Neutrophil (primary cell): Measurements from ENCODE around the gene CCNB1.

Source experiments
- H3K27ac ChIP-seq: fragments of 200-600 bp; sonication (generic); 2 replicates; pipeline ENCODE4 v1.5.1; 2016; ENCODE audit warnings: mild to moderate bottlenecking, moderate library complexity
- H3K27me3 ChIP-seq: fragments of 200-600 bp; sonication (generic); 2 replicates; pipeline ENCODE4 v1.6.0; 2016; ENCODE audit warnings: mild to moderate bottlenecking
- H3K36me3 ChIP-seq: fragments of 200-600 bp; sonication (generic); 2 replicates; pipeline ENCODE4 v1.5.1; 2017
- H3K4me1 ChIP-seq, 2 experiments: fragments of 200-600 bp in 1 of 2; sonication (generic) in 1 of 2; 1 replicate in 1 of 2; 2 replicates in 1 of 2; pipeline versions ENCODE4 v1.5.1 to v1.6.1; 2013 to 2016; ENCODE audit warnings: low read depth in 1 of 2, low read length in 1 of 2, mild to moderate bottlenecking in 1 of 2, moderate library complexity in 1 of 2; ENCODE audit not compliant: control insufficient read depth in 1 of 2, insufficient read depth in 1 of 2
- H3K4me3 ChIP-seq, 2 experiments: fragments of 200-600 bp in 1 of 2; sonication (generic) in 1 of 2; 1 replicate in 1 of 2; 2 replicates in 1 of 2; pipeline ENCODE4 v1.5.1; 2013 to 2016; ENCODE audit warnings: low read depth in 1 of 2, low read length in 1 of 2, mild to moderate bottlenecking in 1 of 2, moderate library complexity in 1 of 2
- H3K9me3 ChIP-seq: fragments of 200-600 bp; sonication (generic); 2 replicates; pipeline ENCODE4 v1.5.1; 2016
- TF ChIP-seq, protein P1 (sequence below): fragments of 200-600 bp; sonication (generic); IDR thresholded peaks from 2 replicates; pipeline ENCODE4 v1.5.1; 2016; ENCODE audit warnings: antibody characterized with exemption

The CCNB1 gene

DNA sequence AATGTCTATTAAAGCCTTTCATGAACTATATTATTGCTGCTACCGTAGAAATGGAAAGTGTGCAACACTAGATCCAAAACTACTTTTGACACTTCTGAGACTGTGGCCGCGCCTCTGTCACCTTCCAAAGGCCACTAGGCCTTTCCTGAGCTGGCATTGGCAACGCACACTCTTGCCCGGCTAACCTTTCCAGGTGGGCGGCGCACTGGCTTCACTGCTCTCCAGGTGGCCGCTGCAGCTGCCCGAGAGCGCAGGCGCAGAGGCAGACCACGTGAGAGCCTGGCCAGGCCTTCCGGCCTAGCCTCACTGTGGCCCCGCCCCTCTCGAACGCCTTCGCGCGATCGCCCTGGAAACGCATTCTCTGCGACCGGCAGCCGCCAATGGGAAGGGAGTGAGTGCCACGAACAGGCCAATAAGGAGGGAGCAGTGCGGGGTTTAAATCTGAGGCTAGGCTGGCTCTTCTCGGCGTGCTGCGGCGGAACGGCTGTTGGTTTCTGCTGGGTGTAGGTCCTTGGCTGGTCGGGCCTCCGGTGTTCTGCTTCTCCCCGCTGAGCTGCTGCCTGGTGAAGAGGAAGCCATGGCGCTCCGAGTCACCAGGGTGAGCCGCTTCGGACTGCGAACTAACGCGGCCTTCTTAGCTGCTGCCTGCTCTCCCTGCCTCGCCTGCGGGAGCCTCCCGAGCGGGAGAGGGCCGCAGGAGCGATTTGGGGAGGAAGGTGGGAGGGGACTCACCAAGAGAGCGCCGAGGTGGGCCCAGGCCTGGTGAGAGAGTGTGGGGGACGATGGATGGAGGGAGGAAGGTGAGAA is at the start of gene CCNB1:
CCNB1 (plus strand) TSS at position 465 of the 807 bp plus-strand sequence; CDS start at position 578, 113 bp downstream.
- H3K4me3 ChIP-seq = peak within 1 kb of the TSS; percentile 91 to 94

DNA sequence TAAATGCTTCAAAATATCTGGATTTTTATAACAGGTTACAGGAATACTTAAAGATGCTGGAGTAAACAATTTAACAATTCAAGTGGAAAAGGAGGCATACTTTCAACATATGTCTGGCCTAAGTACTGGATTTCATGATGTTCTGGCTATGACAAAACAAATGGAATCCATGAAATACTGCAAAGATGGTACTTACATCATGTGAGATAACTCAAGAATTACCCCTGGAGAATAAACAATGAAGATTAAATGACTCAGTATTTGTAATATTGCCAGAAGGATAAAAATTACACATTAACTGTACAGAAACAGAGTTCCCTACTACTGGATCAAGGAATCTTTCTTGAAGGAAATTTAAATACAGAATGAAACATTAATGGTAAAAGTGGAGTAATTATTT is 37.5 kb upstream of the CCNB1 start:
- no peaks in the 10 kb centered on the region for H3K4me1 ChIP-seq
- H3K36me3 ChIP-seq = peaks cover 52% of the 10 kb centered on the region

More for the DNA sequence above, at the start of gene CCNB1:
- Histone ChIP-seq H3K36me3 (peaks cover 11% of the 10 kb centered on the region), H3K4me1 (peaks cover 21 to 23% of the 10 kb centered on the region in 2 experiments), H3K27ac (peak within 1 kb of the TSS; percentile 69), H3K9me3 (no peaks in the 10 kb centered on the region), H3K27me3 (no peaks in the 10 kb centered on the region)
- TF ChIP-seq, protein P1, sequence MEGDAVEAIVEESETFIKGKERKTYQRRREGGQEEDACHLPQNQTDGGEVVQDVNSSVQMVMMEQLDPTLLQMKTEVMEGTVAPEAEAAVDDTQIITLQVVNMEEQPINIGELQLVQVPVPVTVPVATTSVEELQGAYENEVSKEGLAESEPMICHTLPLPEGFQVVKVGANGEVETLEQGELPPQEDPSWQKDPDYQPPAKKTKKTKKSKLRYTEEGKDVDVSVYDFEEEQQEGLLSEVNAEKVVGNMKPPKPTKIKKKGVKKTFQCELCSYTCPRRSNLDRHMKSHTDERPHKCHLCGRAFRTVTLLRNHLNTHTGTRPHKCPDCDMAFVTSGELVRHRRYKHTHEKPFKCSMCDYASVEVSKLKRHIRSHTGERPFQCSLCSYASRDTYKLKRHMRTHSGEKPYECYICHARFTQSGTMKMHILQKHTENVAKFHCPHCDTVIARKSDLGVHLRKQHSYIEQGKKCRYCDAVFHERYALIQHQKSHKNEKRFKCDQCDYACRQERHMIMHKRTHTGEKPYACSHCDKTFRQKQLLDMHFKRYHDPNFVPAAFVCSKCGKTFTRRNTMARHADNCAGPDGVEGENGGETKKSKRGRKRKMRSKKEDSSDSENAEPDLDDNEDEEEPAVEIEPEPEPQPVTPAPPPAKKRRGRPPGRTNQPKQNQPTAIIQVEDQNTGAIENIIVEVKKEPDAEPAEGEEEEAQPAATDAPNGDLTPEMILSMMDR = peak; percentile 41

DNA sequence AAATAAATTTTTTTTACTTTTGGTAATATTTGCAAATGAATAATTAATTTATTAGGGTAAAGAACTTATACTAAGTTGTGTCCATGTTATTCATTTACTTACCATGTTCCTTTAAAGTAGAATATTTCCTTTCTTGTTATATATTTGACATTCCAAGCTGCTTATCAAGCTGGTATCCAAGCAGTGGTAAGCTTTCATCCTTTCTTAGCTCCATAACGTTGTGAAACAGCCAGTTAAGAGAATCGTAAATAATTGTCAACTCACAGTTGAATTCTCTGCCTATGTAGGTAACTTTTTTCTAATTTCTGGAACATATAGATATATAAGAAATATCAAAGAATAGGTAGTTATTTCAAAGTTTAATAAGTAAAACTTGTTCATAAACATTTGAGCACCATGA is 36.7 kb upstream of the CCNB1 start:
- no peak overlapping the region for H3K27ac ChIP-seq
- H3K4me3 ChIP-seq = no peak overlapping the region
- peaks cover 44% of the 10 kb centered on the region for H3K36me3 ChIP-seq
- no peaks in the 10 kb centered on the region for H3K9me3 ChIP-seq
- TF ChIP-seq, protein P1 = no peak
- H3K4me1 ChIP-seq = no peaks in the 10 kb centered on the region
- H3K27me3 ChIP-seq = no peaks in the 10 kb centered on the region

More for the DNA sequence above, 37.5 kb upstream of the CCNB1 start:
- TF ChIP-seq, protein P1 = no peak
- Histone ChIP-seq H3K27me3 (no peaks in the 10 kb centered on the region), H3K27ac (no peak overlapping the region), H3K4me3 (no peak overlapping the region), H3K9me3 (no peaks in the 10 kb centered on the region)

DNA sequence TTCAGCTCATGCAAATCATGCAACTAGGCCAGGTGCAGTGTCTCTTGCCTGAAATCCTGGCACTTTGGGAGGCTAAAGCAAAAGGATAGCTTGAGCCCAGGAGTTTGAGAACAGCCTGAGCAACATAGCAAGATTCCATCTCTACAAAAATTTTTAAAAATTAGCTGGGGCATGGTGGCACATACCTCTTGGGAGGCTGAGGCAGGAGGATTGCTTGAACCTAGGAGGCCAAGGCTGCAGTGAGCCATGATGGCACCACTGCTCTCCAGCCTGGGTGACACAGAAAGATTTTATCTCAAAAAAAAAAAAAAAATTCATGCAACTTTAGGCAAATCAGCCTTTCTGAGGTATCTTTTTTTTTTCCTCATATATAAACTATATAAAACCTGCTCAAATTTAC is 35.6 kb upstream of the CCNB1 start:
- Histone ChIP-seq H3K27me3 (no peaks in the 10 kb centered on the region), H3K9me3 (no peaks in the 10 kb centered on the region), H3K4me1 (no peaks in the 10 kb centered on the region), H3K36me3 (peaks cover 35% of the 10 kb centered on the region), H3K4me3 (no peak overlapping the region), H3K27ac (no peak overlapping the region)
- TF ChIP-seq, protein P1 = no peak

DNA sequence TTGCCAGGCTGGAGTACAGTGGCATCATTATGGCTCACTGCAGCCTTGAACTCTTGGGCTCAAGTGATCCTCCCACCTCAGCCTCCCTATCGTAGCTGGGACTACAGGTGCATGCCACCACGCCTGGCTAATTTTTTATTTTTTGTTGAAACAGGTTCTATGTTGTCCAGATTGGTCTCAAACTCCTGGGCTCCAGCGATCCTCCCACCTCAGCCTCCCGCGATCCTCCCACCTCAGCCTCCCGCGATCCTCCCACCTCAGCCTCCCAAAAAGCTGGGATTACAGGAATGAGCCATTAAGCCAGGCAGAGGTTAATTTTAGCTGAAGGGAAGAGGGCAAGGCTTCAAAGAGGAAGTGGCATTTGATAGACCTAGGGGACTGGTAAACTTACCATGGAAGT is 32.8 kb upstream of the CCNB1 start:
- peaks cover 15% of the 10 kb centered on the region for H3K36me3 ChIP-seq
- no peak overlapping the region for H3K27ac ChIP-seq
- no peaks in the 10 kb centered on the region for H3K27me3 ChIP-seq
- H3K4me3 ChIP-seq = no peak overlapping the region
- H3K4me1 ChIP-seq = no peaks in the 10 kb centered on the region
- TF ChIP-seq, protein P1 = no peak
- no peaks in the 10 kb centered on the region for H3K9me3 ChIP-seq
